Panc1 (cell line): ENCODE measurements around the gene MCM3AP. TPM values are rescaled to one million over a fixed set of nuclear protein-coding genes. Genes with fewer than 3 reads are reported as not detected.
"Not testable (repeated sequence)": the region's sequence is repeated elsewhere in the genome, so short reads cannot be mapped to it uniquely, and the experiment has no call there.

Experiments used
- ATAC-seq: fragments of 200-7000 bp; cut with Tn5 transposase; 2 replicates; pipeline ENCODE4 v1.9.1; 2020; ENCODE audit warnings: mild to moderate bottlenecking, moderate library complexity
- BruUV-seq: library from RNA; stranded (reverse); fragments of 400-500 nt; replicated peaks from 2 replicates; lab custom pipeline; 2021; lab: Mats Ljungman, UMichigan
- CTCF ChIA-PET: fragments of 300-600 bp; sonication (Branson Sonifier 250); formaldehyde crosslinking; loops from one replicate; lab custom pipeline; 2022; ENCODE audit warnings: antibody characterized with exemption; lab: Charles Lee
- POLR2A ChIA-PET: fragments of 300-600 bp; sonication (Branson Sonifier 250); formaldehyde crosslinking; loops from one replicate; lab custom pipeline; 2022; ENCODE audit warnings: antibody characterized with exemption; lab: Charles Lee
- DNase-seq: peaks from one replicate; pipeline ENCODE4 v3.0.0-alpha.2; 2010; ENCODE audit warnings: low read depth, low spot score
- H3K27ac ChIP-seq: 2 replicates; pipeline ENCODE4 v1.5.1; 2011; ENCODE audit warnings: mild to moderate bottlenecking, low read length, inconsistent platforms
- H3K27me3 ChIP-seq: fragments of 200-500 bp; sonication (Bioruptor generic); 2 replicates; pipeline ENCODE4 v1.6.0; 2014; ENCODE audit warnings: low read length, inconsistent platforms; ENCODE audit not compliant: control insufficient read depth, insufficient read depth
- H3K36me3 ChIP-seq: fragments of 200-500 bp; sonication (Bioruptor generic); 2 replicates; pipeline ENCODE4 v1.5.1; 2014; ENCODE audit warnings: inconsistent platforms, mild to moderate bottlenecking, low read length, moderate library complexity; ENCODE audit not compliant: control insufficient read depth, insufficient read depth
- H3K4me1 ChIP-seq: 2 replicates; pipeline ENCODE4 v1.5.1; 2011; ENCODE audit warnings: inconsistent platforms, mild to moderate bottlenecking, low read length, moderate library complexity; ENCODE audit not compliant: control insufficient read depth, insufficient read depth
- H3K4me3 ChIP-seq, 2 experiments: 2 replicates each; pipeline ENCODE4 v1.5.1; 2011 to 2012; ENCODE audit warnings: low read depth in 2 of 2, low read length in 2 of 2, mild to moderate bottlenecking in 2 of 2, inconsistent platforms in 1 of 2, moderate library complexity in 1 of 2
- H3K9me3 ChIP-seq: fragments of 200-500 bp; sonication (Bioruptor generic); 2 replicates; pipeline ENCODE4 v1.5.1; 2014; ENCODE audit warnings: low read depth, mild to moderate bottlenecking, inconsistent platforms, low read length, moderate library complexity; ENCODE audit not compliant: control insufficient read depth, insufficient read depth
- POLR2AphosphoS5 ChIP-seq: IDR thresholded peaks from 2 replicates; pipeline ENCODE4 v1.6.1; 2012; ENCODE audit warnings: mild to moderate bottlenecking, low read depth, low read length, moderate library complexity
- SIN3A ChIP-seq: IDR thresholded peaks from 2 replicates; pipeline ENCODE4 v1.6.1; 2012; ENCODE audit warnings: low read depth, mild to moderate bottlenecking, low read length, moderate library complexity, borderline replicate concordance; ENCODE audit not compliant: insufficient read depth
- TCF7L2 ChIP-seq: IDR thresholded peaks from 2 replicates; pipeline ENCODE4 v1.6.1; 2011; ENCODE audit warnings: mild to moderate bottlenecking, low read depth, low read length, inconsistent platforms
- in situ Hi-C: cut with HindIII; loops from 2 replicates; pipeline ENCODE4 v1.10.0; 2016; ENCODE audit warnings: low sequenced_read_pairs, low pct_unique_long_range_greater_than_20kb
- intact Hi-C: fragments of 100-400 bp; cut with micrococcal nuclease; formaldehyde crosslinking; loops from one replicate; pipeline ENCODE4 v1.10.0; 2022; ENCODE audit not compliant: unreplicated experiment
- total RNA-seq: library from RNA; stranded (reverse); gene quantifications from one replicate; pipeline ENCODE4 v1.2.1, GENCODE V29; 2021; ENCODE audit not compliant: unreplicated experiment
- TF ChIP-seq, protein P1 (sequence below): fragments of 450-650 bp; IDR thresholded peaks from 2 replicates; pipeline ENCODE4 v1.5.1; 2017; ENCODE audit warnings: mild to moderate bottlenecking
- TF ChIP-seq, protein P2 (sequence below), 2 experiments: IDR thresholded peaks; 2 replicates each; pipeline ENCODE4 v1.6.1; 2011 to 2012; ENCODE audit warnings: low read depth in 2 of 2, control low read depth in 1 of 2, low read length in 1 of 2, mild to moderate bottlenecking in 1 of 2, moderate library complexity in 1 of 2; ENCODE audit not compliant: insufficient read depth in 1 of 2

Gene MCM3AP
- total RNA-seq, 1 experiment from 2014 or later = 95.0 TPM

DNA sequence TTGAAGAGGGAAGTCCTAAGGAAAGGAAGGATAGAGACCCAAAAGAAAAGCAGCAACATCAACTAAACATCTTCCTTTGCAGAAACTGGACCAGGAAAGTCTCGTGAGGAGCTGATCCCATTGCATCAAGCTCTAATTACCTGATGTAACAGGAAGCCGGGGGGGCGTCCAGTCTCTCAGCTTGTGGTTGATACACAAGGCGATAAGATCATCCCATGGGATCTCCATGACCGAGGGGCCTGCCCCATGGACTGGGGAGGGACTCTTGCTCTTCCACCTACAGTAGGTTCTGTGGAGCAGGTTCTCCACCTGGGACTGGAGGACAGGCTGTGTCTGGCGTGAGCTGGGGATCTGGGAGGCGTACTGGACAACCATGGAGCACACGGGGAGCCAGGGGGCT lies 42.1 kb downstream of the MCM3AP start:
- Histone ChIP-seq H3K4me1 (no peaks in the 10 kb centered on the region), H3K9me3 (no peaks in the 10 kb centered on the region), H3K27ac (no peak overlapping the region), H3K27me3 (no peaks in the 10 kb centered on the region), H3K4me3 (no peak overlapping the region), H3K36me3 (peaks cover 3% of the 10 kb centered on the region)
- intact Hi-C loops (no loop called here), in situ Hi-C loops (no loop called here)
- BruUV-seq = no TSS peak
- TF ChIP-seq SIN3A = no peak
- TF ChIP-seq, protein P1, sequence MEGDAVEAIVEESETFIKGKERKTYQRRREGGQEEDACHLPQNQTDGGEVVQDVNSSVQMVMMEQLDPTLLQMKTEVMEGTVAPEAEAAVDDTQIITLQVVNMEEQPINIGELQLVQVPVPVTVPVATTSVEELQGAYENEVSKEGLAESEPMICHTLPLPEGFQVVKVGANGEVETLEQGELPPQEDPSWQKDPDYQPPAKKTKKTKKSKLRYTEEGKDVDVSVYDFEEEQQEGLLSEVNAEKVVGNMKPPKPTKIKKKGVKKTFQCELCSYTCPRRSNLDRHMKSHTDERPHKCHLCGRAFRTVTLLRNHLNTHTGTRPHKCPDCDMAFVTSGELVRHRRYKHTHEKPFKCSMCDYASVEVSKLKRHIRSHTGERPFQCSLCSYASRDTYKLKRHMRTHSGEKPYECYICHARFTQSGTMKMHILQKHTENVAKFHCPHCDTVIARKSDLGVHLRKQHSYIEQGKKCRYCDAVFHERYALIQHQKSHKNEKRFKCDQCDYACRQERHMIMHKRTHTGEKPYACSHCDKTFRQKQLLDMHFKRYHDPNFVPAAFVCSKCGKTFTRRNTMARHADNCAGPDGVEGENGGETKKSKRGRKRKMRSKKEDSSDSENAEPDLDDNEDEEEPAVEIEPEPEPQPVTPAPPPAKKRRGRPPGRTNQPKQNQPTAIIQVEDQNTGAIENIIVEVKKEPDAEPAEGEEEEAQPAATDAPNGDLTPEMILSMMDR = no peak
- no peak for TF ChIP-seq TCF7L2
- no peak for TF ChIP-seq POLR2AphosphoS5
- TF ChIP-seq, protein P2, sequence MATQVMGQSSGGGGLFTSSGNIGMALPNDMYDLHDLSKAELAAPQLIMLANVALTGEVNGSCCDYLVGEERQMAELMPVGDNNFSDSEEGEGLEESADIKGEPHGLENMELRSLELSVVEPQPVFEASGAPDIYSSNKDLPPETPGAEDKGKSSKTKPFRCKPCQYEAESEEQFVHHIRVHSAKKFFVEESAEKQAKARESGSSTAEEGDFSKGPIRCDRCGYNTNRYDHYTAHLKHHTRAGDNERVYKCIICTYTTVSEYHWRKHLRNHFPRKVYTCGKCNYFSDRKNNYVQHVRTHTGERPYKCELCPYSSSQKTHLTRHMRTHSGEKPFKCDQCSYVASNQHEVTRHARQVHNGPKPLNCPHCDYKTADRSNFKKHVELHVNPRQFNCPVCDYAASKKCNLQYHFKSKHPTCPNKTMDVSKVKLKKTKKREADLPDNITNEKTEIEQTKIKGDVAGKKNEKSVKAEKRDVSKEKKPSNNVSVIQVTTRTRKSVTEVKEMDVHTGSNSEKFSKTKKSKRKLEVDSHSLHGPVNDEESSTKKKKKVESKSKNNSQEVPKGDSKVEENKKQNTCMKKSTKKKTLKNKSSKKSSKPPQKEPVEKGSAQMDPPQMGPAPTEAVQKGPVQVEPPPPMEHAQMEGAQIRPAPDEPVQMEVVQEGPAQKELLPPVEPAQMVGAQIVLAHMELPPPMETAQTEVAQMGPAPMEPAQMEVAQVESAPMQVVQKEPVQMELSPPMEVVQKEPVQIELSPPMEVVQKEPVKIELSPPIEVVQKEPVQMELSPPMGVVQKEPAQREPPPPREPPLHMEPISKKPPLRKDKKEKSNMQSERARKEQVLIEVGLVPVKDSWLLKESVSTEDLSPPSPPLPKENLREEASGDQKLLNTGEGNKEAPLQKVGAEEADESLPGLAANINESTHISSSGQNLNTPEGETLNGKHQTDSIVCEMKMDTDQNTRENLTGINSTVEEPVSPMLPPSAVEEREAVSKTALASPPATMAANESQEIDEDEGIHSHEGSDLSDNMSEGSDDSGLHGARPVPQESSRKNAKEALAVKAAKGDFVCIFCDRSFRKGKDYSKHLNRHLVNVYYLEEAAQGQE (IDR thresholded peaks at IDR 0.05; ENCODE audit: insufficient read depth in 1 of 2, low read depth in 2 of 2, low read length in 1 of 2) = no peak
- POLR2A ChIA-PET = no interaction called here
- DNase-seq (no peak), ATAC-seq (no peak)
- CTCF ChIA-PET = no interaction called here

DNA sequence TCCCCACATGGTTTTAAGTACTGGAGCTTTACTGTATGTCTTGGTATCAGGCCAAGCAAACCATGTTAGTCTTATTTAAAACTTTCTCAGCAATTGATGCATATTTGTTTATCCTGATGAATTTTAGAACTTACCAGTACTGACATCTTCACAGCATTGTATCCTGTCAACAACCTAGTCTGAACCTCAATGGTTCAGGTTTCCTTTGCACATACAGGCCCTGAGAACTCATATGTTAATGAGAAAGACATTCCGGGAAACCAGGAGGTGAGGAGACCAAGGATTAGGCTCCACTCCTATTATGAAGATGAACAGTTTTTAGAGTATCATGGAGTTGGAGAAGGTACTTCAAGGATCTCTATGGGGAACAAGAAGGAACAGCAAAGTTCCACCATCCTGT lies 43.8 kb downstream of the MCM3AP start:
- DNase-seq, BruUV-seq, H3K27ac ChIP-seq, in situ Hi-C loops, H3K9me3 ChIP-seq, H3K4me1 ChIP-seq, ATAC-seq, intact Hi-C loops, H3K36me3 ChIP-seq, POLR2A ChIA-PET, H3K4me3 ChIP-seq, CTCF ChIA-PET, H3K27me3 ChIP-seq: not testable (repeated sequence)

DNA sequence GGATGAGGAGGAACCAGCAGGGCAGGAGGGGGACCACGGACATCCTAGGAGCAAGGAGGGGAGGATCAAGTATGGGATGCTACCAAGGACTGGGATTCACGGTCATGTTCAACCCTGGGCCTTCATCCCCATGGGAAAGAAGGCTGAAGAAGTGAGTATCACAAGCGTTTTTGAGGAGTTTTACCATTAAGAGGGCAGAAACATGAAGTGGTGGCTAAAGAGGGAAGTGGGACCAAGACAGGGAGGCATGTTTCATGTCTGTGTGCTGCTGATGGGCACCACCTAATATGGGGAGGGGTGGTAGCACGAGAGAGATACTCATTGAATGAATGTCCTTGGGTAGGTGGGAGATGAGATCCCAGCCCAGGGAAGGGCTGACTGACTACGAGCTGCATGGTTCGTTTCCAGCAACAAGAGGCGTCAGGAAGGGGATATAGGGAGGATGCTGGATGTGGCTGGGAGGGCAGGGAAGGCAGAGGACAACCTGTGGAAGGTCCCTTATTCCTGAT lies 45.5 kb downstream of the MCM3AP start:
- H3K4me1 ChIP-seq = no peaks in the 10 kb centered on the region
- TF ChIP-seq TCF7L2 = no peak
- no peak for TF ChIP-seq POLR2AphosphoS5
- TF ChIP-seq, protein P1 = no peak
- no peak for TF ChIP-seq SIN3A
- TF ChIP-seq, protein P2 (IDR thresholded peaks at IDR 0.05; ENCODE audit: insufficient read depth in 1 of 2, low read depth in 2 of 2, low read length in 1 of 2) = no peak
- peaks cover 9% of the 10 kb centered on the region for H3K36me3 ChIP-seq
- intact Hi-C loops = no loop called here
- H3K4me3 ChIP-seq = no peak overlapping the region
- POLR2A ChIA-PET = no interaction called here
- no peak overlapping the region for H3K27ac ChIP-seq
- H3K27me3 ChIP-seq = no peaks in the 10 kb centered on the region
- in situ Hi-C loops = no loop called here
- DNase-seq (no peak), ATAC-seq (no peak)
- no peaks in the 10 kb centered on the region for H3K9me3 ChIP-seq
- CTCF ChIA-PET = no interaction called here
- no TSS peak for BruUV-seq
